Stimulated activated CD4-positive, alpha-beta T cell treated with anti-CD3 and anti-CD28 coated beads, Interleukin-4, amount 100 ng/mL, for 48 hours (primary cell): Measurements from ENCODE around the gene COL8A1.
A peak's percentile ranks its signal among the peaks of the same experiment; 100 is the strongest.

Experiments
- DNase-seq, 2 donors: peaks; one replicate each; pipeline ENCODE4 v3.0.0-alpha.2; 2020; ENCODE audit warnings: low read depth in 2 of 2

Gene COL8A1

DNA sequence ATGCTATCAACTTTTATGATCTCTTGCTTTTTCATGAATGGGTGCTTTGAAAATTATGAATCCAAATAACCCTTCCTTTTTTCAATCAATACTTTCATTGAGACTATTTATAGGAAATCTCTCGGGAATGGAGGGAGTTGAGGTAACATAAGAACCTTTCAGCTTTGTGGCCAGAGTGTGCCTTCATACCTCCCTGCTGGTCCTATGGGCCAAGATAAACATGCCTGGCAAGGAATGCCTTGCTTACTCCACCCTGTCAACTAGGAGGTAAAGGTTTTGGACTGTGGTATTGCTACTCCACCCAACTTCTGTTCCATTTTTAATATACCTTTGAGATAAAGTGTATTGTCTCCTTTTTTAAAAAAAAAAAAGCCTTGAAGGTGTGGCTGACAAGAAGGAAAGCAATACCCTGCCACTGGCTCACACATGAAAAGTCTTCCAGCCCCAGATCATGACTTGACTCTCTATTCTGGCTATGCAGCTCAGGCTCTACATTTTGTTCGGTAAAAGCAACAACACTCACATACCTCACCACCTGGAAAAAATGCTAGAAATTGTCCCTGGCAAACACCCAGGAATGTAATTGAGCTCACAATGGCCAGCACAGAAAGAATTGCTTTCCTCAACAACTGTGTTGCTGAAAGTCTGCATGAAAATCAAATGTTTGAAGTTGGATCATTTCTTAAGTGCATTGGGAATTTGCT, 35.8 kb downstream of the COL8A1 start:
- no peak for DNase-seq

GRCh38 chr3:99678023-99678422, 39.6 kb downstream of the COL8A1 start:
- no peak for DNase-seq

DNA sequence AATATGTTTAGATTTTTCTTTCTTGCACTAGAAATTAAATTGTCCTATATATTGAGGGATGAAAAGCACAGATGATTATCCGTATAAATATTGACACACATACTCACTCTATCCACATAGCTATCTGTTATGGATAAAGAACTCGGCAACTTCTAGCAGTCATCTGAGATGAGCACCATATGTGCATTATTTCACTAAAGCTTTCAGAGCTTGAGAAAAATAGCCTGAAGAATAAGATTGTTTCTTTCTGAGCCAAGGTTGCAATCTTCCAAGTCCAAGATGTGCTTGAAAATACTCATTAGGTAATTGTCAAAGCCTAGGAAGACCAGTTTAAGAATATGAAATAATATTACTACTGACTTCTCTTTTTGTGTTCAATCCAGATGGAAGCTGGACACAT, 40.5 kb downstream of the COL8A1 start:
- DNase-seq, result no peak

DNA sequence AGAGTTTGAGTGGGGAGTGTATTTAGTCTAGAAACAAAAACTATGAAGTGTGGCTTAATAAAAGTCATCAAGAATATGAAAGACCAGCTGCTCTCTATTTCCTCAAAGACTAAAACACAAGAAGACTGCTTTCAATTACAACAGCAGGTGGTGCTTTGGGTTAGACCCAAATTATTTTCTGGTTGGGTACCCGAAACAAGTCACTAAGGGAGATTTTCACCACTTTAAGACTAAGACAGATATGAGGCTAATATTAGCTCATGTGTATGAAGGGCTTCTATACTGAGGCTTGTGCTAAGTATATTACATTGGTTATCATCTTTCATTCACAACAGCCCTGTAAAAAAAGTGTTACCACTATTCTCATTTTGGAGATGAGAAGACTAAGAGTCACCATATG, 43.1 kb downstream of the COL8A1 start:
- DNase-seq, result no peak

GRCh38 chr3:99681976-99682375, 43.6 kb downstream of the COL8A1 start:
- DNase-seq, result no peak

- DNase-seq, result no peak
Measured at GRCh38 chr3:99683465-99683864, 45.1 kb downstream of the COL8A1 start.

- no peak for DNase-seq
Measured at GRCh38 chr3:99683876-99684275, 45.5 kb downstream of the COL8A1 start.

DNA sequence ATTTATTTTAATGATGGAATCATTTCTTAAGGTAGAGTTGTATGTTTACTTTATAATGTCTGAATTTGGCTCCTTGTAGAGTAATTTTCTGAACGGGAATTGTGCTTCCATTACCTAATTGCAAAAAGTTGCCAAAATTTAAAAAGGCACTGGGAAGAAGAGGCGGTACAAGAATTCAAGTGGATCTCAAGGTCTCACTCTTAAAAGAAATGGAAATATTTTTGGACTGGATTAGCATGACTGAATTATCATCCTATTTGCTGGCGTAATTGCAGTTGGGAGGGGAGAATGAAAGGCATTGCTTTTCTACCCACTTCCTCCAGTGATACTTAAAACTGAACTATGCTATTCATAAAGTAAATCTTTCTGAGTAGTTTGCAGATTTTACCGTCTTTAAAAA, 46.2 kb downstream of the COL8A1 start:
- no peak for DNase-seq

DNA sequence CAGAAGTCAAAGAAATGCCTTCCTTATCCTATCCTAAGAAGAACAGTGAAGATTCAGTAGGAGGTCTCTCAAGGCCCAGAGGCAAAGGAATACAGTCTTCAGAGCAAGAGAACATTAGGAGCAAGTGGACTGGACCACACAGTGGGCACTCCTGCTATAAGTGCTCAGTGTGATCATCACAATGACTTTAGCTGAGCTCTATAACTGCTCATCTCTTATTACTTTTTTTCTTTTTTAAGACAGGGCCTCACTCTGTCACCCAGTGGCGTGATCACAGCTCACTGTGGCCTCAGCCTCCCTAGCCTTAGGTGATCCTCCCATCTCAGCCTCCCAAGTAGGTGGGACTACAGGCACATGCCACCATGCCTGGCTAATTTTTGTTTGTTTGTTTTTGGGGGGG, 48.1 kb downstream of the COL8A1 start:
- no peak for DNase-seq

DNA sequence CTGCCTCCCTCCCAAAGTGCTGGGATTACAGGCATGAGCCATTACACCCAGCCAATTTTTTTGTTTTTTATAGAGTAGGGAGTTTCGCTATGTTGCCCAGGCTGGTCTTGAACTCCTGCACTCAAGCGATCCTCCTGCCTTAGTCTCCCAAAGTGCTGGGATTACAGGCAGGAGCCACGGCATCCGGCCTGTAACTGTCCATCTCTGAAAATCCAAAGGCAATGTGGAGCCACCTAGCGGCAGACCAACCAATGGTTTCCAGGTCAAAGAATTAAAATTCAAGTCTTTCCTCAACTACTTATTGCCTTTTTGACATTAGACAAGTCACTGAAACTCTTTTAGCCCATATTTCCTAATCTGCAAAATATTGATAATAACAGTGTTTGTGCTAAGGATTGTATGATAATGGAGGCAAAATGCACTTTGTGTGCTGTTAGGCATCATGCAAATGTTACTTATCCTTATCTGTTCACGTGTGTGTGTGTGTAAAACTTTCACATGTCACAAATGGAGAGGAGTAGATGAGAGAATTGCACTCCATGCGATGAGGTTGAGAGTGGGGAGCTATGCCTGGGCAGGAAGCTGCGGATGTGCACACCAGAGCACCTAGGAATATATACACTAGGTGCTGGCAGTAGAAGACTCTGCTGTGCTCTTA, 48.7 kb downstream of the COL8A1 start:
- peak; percentile 16 to 46 for DNase-seq

- DNase-seq, result no peak
Measured at GRCh38 chr3:99690761-99691369, 52.5 kb downstream of the COL8A1 start.

GRCh38 chr3:99693636-99694035, 55.2 kb downstream of the COL8A1 start:
- DNase-seq, result no peak

DNA sequence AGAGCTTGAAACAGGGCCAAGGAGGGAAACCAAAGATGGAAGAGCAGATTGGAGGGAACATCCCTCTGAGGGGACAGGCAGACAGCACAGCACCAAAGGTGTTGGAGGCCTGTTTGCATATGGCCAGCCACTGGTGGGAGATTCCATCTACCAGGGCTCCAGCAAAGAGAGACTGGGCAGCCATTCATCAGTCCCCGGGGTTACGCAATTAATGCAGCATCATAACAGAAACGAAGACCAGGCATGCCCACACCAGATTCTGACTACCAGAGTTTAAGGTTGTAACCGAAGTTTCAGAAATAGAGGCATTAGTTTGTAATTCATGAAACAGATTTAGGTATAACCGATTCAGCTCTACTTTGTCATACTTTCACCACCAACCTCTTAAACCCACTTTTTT, 58.1 kb downstream of the COL8A1 start:
- no peak for DNase-seq

DNA sequence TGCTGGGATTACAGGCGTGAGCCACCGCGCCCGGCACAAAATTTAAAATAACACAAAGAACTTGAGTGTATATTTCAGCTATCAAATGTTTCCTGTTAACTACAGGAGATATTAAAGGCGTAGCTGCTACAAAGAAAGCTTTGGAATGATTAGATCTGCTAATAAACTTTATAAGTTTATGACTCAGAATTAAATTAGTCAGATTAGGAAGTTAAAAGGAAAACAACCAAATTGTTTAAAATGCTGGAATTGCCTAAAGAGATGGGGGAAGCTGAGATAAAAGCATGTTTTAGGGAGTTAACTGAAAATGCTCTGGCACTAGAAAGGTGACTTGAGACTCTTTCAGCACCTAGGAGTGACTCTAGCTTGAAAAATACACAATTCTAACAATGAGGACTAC, 58.9 kb downstream of the COL8A1 start:
- no peak for DNase-seq

DNA sequence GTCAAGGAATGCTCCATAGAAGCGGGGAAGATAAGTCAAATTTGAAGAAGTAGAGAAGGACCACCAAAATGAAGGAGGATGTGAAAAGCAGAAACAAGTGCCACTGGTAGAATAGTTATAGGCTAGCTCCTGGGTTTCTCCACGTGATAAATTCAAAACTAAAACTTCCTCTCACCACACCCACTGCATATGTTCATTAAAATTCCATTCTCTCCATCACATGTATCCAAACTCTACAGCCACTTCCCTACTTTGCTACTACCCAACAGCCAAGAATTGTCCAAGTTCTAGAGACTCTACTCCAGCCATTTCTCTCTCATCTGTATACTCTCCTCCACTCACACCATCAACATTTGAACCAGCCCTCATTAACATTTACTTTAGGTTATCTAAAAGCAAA, 60.5 kb downstream of the COL8A1 start:
- DNase-seq, result no peak

GRCh38 chr3:99699841-99700240, 61.4 kb downstream of the COL8A1 start:
- DNase-seq, result no peak

DNA sequence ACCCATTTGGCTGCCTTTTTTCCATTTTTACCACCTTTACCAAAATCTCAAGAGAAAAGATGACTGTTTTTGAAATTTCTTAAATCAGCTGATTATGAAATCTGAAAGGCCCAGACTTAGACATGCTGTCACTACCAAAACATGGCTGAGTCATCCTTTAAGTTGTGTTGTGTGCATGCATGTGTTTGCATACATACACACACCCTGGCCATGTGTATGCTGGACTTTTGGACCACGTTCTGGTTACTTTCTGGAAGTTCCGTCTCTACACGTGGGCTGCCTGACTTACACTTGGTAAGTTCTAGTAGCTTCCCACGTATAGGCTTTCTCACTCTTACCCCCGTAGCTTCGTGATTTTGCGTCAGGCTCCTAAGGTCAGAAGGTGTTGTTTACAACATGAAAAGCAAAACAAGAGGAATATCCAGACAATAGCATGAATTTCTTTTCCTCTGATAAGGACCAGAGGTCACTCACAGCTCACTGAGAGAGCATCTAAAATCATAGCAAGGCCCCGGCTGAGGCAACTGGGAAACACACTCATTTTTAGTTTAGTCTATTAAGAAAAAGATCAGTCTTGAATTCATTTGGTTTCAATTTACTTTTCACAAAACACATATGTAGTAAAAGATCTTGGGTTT, 62.4 kb downstream of the COL8A1 start:
- no peak for DNase-seq

DNA sequence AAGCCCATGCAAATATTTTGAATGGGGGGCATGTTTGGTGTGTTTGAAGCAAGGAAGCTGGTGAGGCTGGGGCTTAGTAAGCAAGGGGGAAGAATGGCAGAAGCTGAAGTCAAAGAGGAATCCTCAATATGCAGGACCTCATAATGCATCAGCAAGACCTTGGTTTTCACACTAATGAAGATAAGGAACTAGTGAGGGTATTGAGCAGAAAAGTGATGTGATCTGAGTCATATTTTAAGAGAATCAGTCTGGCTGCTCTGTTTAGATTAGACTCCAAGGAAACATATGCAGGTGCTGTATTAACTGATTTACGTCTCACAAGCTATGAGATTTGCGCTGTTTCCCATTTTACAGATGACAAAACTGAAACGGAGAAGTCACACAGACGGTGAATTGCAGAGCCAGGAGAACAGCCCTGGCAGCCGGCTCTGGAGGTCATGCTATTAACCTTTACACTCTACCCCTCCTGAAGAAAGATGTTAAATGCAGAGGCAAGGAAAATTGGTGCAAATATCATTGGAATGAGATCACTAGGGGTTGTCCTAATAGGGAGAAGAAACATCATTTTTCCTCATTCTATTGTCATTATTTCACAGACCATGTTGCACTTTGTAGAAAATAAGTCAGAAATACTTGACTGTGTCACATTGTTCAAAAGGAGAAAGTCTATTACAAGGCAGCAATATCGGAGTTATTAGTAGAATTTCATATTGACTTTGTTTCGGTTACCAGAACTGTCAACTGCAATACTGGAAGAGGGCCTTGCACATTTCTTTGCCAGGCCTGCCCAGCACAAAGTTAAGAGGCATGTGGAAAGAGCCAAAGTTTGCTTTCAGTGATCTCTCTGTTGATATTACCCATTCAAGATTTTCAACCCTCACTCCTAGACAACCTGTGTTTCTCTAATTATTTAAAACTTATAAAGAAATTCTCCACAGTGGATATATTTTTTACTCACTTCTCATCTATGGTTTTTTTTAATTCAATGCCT, 64.9 kb downstream of the COL8A1 start:
- DNase-seq, result no peak

DNA sequence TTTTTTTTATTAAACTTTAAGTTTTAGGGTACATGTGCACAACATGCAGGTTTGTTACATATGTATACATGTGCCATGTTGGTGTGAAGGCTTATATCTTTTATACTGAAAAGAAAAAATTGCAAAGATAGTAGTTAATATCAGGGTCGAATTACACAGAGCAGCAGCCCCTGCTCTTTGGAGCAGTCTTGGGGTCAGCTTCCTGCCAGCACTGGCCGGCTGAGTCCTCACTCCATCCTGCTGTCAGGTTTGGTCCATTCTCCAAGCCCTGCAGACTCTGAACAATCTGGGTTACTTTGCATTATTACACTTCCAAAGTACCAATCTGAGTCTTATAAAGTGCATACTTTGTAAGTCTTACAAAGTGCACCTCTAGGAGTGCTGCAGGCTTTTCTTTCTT, 66.0 kb downstream of the COL8A1 start:
- DNase-seq, result no peak

DNA sequence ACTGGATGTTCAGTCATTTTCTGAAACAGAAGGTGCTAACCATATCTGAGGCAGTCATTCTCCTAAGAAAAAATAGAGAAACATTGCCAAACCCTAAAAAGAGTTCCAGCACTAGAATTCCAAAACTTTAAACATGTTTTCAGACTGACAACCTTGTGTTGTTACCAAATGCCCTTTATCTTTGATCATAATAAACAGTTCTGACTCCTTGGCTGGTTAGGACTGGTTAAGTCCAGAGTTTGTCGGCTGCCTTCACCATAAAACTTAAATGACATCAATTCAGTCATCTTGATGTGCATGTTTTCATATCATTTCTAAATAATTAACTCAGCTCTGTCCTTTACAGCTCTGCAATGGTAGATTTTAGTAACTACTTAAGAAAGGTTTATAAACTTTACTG, 68.0 kb downstream of the COL8A1 start:
- no peak for DNase-seq

DNA sequence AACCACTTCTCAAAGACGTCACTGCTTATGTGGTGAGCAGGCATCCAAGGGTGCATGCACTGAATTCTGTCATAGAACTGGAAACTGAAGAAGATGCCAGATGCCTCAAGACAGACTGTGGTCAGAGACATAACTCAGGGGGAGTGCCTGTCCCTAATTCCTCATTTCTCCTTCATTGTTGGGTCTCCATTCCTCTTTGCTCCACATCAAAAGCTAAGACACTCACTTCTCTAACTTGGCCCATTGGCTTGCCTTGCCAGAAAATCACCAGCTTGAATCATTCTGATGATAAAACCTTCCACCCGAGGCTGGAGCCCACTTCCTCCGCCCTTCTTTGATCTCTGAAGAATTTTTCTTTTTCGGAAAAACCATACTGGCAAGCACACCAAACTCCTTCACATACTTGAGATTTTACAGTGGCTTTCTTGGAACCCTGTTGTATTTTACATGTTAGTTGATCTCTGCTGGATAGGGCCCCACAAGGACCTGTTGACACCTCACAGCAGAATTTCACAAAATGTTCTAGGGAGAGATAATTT, 69.9 kb downstream of the COL8A1 start:
- no peak for DNase-seq
